Fibroblast of skin of right biceps (primary cell): ENCODE measurements around the gene GUCY1A1.
A peak's percentile ranks its signal among the peaks of the same experiment; 100 is the strongest.

Experiments
- DNase-seq: peaks from one replicate; pipeline ENCODE4 v3.0.0-alpha.2; 2013

GUCY1A1 gene

DNA sequence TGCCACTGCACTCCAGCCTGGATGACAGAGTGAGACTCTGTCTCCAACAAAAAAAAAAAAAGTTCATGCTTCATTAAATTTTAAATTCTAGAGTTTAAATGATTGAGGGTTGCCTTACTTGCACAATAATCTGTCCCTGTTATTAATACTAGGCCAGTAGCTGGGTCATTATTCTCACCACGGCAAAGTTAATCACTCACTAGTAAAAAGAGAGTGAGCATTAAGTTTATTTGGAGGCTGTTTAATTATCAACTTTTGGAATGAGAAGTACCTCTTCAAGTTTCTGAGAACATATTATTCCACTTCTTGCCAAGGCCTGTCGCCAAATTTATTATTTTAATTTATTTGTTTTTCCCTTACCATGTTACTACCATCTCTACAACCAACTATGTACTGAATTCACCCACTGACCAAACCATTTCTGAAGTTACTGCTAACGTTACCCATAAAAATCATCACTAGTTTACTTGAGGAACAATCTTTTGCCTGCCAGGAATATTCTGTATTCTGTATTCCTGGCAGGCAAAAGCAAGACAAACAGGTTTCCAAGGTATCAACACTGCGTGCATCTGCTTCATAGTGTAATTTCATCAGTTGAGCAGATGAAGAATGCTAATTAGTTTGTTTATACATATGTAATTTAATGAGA lies 26.5 kb downstream of the GUCY1A1 start:
- no peak for DNase-seq

DNA sequence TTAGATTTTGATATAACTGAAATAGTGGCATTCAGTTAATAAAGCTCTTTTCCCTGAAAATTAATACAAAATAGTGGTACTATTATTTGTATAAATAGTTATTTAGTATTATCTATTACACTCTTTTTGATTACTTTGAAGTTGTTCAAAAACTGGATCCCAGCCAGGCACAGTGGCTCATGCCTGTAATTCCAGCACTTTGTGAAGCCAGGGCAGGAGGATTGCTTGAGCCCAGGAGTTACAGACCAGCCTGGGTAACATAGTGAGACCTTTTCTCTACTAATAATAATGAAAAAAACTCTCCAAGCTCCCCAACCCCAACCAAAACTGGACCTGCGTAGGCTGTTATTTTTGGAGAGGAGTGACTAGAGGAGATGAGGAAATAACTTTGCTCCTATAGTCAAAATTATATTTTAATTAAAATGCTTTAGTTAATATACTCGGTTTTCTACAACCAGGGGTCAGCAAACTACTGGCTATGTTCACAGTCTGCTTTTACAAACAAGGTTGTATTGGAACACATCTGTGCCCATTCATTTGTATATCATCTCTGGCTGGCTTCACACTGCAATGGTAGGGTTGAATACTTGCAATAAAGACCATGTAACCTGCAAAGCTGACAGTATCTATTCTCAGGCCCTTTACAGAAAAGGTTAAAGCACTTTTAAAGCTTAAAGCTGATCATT lies 27.6 kb downstream of the GUCY1A1 start:
- DNase-seq: no peak

DNA sequence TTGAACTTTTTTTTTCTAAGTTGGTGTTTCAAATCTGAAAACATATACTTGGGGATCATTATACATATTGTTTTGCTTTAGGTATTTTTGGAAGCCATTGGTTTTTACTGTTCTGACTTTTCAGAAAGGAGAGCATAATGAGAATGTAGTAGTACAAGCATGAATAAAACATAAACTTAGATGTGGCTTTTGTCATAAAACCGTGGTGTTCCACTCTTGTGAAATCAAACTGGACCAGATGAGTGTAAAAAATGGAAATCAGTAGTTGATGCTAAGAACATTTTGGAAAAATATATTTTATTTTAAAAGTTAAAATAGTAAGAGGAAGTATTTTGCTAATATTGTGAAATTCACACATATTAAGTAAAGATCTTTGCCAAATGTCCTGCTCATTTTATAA lies 29.6 kb downstream of the GUCY1A1 start:
- no peak for DNase-seq

DNA sequence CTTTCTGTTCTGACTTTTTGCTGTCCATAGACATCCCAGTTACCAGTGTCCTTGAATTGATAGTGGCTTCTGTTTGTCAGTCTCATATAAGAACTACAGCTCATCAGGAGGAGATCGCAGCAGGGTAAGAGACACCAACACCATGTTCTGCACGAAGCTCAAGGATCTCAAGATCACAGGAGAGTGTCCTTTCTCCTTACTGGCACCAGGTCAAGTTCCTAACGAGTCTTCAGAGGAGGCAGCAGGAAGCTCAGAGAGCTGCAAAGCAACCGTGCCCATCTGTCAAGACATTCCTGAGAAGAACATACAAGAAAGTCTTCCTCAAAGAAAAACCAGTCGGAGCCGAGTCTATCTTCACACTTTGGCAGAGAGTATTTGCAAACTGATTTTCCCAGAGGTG lies 30.1 kb downstream of the GUCY1A1 start:
- DNase-seq: no peak

DNA sequence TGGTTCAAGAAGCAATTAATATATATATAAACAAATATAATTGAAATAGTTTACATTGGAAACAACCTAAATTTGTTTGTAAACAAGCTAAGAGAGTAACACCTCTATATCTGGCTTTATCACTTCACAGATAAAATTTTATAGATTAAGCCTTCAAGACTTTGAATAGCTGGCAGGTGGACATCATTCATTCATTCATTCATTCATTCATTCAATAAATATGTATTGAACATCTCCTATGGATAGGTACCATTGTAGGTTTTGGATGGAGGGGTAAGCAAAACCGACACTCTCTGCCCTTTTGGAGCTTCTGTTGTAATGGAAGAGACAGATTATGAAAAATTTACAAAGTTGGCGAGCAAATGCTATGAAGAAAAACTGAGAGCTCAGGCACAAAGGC lies 35.2 kb downstream of the GUCY1A1 start:
- no peak for DNase-seq

DNA sequence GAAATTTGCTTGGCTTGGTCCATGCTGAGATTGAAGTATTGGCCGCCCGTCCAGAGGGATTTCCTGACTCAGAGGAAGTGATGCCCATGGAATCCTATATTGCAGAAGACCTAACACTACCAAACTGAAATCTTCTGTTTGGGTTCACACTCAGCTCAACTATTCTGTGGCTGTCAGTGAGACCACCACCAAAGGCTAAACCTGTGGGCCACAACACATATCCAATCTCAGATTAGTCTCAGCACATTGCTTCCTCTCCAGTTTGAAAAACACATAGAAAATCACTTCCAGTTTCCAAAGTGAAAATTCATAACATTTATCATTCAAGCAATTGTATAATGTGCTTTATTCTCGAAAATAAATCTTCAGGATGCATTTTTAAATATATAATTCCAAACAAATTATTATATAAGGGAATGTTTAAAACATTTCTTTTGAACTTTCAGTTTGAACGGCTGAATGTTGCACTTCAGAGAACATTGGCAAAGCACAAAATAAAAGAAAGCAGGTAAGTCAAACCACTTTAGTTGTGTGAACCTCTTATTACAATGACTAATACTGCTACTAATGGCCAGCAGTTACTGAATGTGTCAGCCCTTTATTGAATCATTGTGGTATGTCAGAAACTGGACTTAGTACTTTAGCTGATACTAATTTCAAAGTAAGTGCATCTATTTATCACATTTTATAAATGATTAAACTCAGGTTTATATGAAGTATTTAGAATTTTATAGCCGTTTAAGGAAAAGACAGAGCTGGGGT lies 37.0 kb downstream of the GUCY1A1 start:
- DNase-seq: peak; percentile 10

DNA sequence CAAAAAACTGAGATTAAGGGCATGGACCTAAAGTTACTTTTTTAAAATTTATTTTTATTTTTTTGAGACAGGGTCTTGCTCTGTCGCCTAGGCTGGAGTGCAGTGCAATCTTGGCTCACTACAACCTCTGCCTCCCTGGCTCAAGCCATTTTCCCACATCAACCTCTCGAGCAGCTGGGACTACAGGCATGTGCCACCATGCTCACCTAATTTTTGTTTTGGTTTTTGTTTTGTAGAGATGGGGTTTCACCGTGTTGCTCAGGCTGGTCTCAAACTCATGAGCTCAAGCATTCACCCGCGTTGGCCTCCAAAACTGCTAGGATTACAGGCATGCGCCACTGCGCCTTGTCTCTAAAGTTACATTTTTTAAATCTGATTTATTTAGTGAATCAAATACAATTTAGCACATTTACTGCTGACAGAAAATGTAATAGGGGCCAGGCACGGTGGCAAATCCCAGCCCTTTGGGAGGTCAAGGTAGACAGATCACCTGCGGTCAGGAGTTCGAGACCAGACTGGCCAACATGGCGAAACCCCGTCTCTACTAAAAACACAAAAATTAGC lies 38.3 kb downstream of the GUCY1A1 start:
- DNase-seq: no peak

DNA sequence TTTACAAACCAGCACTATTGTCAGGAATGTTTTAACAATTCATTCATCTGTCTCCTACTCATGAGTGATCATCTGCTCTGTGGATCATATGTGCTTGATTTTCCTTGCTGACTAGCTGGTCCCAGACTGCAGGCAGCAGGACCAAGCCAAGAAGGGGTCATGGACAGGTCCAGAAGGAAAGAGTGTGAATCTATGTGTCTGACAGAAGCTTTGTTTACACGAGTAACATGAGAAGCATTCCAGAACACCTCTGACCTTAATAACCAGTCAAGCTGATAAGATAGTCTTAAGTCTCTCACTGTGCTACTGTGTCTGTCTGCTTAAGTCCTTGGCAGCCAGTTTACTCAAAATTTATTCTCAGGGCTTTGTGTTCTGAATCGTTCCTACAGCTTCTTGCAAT lies 39.0 kb downstream of the GUCY1A1 start:
- peak; percentile 58 for DNase-seq

DNA sequence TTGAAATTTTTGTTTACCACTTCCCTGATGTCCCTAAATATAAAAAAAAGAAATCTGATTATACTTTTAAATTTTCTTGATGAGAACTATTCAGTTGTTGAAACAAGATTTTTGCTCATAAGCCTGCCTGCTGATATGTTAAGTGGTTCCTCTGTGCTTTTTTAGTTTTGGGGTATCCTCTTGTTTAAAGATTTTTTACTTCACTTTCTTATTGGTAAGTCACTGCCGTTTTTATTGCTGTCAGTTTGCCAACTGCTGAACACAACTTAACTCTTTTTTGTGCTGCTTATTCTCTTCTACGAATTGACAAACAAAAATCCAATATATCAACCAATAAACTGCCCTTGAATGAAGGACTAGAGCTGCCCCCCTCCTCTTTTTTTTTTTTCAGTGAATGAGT lies 39.5 kb downstream of the GUCY1A1 start:
- DNase-seq: no peak

DNA sequence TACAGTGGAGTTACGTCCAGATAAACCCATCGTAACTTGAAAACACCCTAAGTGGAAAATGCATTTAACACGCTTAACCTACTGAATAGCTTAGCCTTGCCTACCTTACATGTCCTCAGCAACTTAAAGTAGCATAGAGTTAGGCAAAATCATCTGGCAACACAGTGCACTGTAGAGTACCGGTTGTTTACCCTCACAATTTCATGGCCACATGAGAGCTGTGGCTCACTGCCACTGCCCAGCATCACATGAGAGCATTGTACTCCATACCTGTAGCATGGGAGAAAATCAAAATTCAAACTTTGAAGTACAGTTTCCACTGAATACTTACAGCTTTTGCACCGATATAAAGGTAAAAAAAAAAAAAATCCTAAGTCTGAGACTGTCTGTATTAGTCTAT lies 40.6 kb downstream of the GUCY1A1 start:
- no peak for DNase-seq

DNA sequence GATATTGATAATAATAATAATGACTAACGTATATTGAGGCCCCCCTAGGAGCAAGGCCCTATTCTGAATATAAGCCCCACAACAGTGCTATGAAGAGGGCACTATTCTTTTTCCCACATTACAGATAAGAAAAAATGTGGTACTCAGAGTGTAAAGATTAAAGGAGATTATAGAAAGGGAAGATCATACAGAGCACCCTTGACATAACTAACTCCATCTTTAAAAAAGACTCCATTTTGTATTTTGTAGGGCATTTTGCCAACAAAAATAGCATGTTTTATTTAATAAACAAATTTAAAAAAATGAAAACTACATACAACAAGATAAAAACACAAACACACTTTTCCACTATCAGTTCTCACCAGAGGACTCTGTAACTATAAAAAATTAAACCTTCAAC lies 42.1 kb downstream of the GUCY1A1 start:
- DNase-seq: no peak

DNA sequence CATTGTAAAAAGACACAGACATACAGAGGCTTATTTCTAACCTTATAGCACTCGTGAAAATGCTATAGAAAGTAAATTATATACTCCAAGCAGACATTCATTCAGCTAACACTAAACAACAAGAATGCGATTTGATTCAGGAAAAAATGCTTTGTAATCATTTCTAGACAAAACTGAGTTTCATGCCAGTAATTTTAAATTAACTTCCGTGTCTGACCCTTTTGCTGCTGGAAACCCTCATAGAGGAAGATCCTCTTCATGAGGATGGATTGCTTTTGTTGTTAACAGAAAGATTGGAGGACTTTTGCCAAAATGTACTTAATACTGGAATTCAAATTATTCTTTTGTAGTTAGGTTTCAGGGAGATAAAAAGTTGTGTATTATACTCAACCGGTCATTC lies 43.3 kb downstream of the GUCY1A1 start:
- DNase-seq: no peak

DNA sequence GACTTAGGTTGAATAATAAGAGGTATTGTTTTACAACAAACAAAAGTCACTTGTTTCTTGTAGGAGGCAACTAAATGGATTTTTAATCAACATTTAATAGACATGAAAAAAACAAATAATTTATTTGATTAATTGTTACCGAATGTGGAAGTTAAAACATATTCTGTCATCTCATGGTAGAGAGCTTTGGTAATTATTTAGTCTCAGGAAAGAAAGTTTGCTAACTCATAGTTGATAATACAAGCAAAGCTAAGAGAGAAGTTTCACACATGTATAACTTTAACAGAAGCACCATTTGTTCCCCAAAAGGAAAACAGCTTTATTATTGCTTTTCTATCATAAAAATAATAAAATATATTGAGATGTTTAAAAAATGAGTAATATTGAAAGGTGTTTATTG lies 44.9 kb downstream of the GUCY1A1 start:
- no peak for DNase-seq

DNA sequence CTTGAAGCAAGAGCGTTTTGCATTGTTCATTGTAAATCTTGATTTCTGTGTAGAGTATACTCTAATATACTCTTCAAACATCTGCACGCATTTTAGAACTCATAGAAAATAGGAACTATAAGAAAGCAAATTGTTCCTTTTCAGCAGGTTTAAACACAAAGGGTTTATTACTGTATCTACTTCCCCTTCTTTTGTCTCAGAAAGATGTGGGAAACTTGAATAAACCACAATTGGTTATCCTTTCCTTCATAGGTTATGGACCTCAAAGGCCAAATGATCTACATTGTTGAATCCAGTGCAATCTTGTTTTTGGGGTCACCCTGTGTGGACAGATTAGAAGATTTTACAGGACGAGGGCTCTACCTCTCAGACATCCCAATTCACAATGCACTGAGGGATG lies 46.2 kb downstream of the GUCY1A1 start:
- DNase-seq: no peak

DNA sequence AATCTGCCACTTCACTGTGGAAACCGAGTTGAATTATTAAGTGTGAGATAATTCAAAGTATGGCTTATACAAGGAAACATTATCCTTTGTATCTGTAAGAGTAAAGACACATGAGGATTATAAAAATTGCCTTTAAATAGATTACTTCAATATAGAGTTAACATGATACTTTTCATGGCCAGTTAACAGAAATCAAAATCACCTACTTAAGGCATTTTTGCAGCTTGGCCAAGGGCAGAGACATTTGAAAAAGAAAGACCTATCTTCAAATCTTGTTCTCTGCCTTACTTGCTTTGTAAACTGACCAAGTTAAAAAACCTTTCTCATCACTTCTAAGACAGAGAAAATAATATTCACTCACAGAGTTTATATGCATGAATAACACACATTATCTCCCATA lies 47.3 kb downstream of the GUCY1A1 start:
- DNase-seq: no peak

DNA sequence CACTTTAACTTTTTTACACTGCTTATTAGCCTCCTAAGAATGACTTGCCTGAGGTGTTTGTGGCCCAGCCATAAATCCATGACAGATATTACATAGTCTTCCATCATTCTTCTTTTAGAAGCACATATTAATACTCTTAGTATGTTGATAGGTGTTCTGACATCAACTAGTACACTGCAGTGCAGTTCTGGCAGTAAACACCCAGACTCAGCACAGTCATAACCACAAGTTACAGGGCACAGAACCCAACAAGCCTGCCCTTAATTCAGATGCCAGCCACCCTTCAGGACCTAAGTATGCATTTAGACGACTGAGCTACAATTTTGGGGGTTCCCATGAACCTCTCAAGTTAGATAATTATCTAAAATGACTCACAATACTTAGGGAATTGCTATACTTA lies 55.7 kb downstream of the GUCY1A1 start:
- no peak for DNase-seq

DNA sequence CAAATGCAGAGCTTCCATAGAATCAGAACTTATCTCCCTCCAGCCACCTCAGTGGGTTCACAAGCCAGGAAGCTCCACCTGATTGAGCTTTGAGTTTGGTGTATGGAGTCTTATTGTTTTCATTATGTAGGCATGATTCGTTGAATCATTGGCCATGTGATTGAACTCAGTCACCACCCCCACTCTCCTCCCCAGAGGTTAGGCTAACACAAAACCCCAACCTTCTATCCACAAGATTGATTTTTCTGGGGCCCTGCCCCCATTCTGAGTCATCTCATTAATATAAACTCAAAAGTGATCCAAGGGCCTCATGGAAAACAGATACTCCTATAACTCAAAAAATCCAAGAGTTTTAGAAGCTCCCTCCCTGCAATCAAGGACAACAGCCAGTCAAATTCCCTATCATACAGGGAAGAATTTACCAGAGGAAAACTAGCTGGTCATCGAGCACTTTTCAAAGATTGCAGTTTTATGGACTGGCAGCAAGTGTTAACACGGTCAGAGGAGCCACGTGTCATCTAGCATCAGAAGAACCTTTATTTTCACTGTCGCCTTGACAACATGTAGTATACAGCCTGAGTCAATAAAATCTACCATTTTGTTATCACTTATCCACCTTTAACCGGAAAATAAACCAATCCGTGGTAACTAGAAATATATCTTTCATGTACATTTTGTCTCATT lies 56.3 kb downstream of the GUCY1A1 start:
- DNase-seq: peak; percentile 84

DNA sequence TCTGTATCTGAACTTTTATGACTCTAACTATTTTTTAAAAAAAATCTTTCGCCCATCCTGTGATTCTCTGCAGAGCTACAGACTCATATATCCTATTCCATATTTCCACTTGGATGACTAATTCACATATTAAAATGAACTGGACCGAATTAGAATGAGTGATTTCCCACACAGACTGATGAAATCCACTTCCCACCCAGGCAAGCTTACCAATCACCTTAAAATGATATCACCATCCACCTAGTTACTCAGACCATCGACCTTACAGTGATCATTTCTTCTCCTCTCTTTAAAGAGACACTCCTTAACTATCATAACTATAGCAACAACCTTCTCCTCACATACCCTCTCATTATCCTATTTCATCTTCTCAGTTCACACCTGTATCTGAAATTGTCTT lies 58.1 kb downstream of the GUCY1A1 start:
- DNase-seq: peak; percentile 49

DNA sequence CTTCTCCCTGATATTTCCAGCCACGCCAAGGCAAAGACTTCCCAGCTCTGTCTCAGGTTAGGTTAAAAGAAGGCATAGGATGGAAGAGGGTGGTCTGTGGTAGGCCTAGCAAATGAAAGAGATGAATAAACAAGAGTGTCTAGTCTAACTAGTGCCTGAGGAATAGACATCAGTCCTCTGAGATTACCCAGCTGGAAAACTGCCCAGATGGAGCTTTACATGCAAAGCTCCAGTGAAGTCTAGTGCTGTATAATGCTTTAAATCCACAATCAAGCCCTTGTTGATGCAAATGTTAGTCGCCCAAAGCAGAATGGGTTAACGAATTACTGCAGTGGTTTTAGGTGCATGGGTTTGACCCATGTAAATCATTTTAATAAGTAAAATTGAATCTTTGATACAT lies 67.4 kb downstream of the GUCY1A1 start:
- DNase-seq: peak; percentile 40

DNA sequence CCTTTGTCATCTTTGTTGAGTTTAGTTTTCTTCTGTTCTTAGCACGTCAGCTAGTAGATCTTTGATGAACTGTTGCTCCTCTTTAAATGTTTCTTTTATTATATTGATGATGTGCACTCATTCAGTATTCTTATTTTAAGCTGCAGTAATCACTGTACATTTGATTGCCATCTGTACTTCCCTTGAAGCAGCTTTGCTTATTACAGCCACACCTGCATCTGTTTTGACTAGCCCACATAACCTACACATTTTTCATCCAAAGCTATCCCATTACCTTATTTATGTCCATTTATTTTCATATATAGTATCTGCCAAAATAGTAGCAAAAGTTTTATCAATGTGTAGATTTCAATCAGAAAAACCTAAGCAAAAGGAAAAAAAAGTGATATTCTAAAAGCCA lies 68.3 kb downstream of the GUCY1A1 start:
- DNase-seq: no peak

DNA sequence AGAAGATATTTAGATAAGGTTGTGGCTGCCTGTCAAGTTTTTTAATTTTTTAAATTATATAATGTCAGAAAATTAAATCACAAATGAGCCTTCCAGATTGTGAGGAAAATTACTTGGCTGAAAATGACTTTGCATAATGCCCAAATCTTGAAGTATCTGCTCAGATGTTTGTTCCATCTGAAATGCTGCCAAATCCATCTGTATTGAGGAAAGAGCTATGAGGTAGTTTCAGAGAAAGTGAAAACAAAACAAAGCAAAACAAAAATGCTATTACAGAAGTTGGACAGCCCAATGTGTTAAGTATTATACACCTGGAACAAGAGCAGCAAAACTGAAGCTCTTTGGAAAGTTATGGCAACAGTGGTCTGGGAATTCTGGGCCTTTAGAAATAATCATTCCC lies 68.8 kb downstream of the GUCY1A1 start:
- no peak for DNase-seq

DNA sequence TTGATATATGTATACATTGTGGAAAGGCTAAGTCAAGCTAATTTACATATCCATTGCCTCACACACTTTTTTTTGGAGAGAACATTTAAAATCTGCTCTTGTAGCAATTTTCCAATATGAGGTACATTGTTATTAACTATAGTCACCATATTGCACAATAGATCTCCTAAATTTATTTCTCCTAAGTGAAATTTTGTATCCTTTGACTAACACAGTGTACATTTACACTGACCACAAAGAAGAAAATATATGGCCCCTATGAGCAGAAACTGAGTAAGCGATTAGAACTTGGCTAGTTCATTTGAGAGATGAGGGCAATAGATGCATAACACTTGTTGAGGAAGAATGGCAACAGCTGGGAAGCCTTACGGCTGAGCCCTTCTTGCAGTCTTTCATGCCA lies 71.9 kb downstream of the GUCY1A1 start:
- peak; percentile 79 for DNase-seq

DNA sequence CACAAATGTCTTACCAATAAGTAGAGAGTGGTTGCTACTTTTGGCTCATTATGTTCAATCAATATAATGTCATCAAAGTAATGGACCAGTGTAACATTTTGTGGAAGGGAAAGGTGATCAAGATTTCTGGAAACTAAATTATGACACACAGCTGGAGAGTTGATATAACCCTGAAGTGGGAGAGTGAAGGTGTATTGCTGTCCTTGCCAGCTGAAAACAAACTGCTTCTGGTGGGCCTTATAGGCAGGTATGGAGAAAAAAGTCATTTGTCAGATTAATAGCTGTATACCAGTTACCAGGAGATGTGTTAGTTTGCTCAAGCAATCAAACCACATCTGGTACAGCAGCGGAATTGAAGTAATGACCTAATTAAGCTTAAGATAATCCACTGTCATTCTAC lies 74.9 kb downstream of the GUCY1A1 start:
- DNase-seq: no peak
